ENCODE data around the gene BCL6.
"Not testable (repeated sequence)": the region's sequence is repeated elsewhere in the genome, so short reads cannot be mapped to it uniquely, and the experiment has no call there.

BCL6 gene

GRCh38 chr3:187709155-187709554, 36.1 kb downstream of the BCL6 start:
- no peak for DNase-seq

GRCh38 chr3:187708696-187709095, 36.6 kb downstream of the BCL6 start:
- DNase-seq = no peak

GRCh38 chr3:187706971-187707370, 38.3 kb downstream of the BCL6 start:
- DNase-seq = no peak

- DNase-seq = no peak
Measured at GRCh38 chr3:187705164-187705563, 40.1 kb downstream of the BCL6 start.

GRCh38 chr3:187702507-187703033, 42.7 kb downstream of the BCL6 start, which contains the start of gene RTP2:
RTP2 (minus strand) TSS chr3:187702557; CDS start chr3:187702128, 429 bp downstream.
- no peak for DNase-seq

GRCh38 chr3:187700249-187700648, 45.0 kb downstream of the BCL6 start:
- DNase-seq = no peak

- DNase-seq = no peak
Measured at GRCh38 chr3:187698499-187699399, 46.5 kb downstream of the BCL6 start.

- no peak for DNase-seq
Measured at GRCh38 chr3:187696021-187696420, 49.2 kb downstream of the BCL6 start.

- DNase-seq = no peak
Measured at GRCh38 chr3:187695449-187695848, 49.8 kb downstream of the BCL6 start.

- DNase-seq = no peak
Measured at GRCh38 chr3:187694801-187695200, 50.5 kb downstream of the BCL6 start.

GRCh38 chr3:187693431-187693830, 51.8 kb downstream of the BCL6 start:
- no peak for DNase-seq

GRCh38 chr3:187689984-187690383, 55.3 kb downstream of the BCL6 start:
- DNase-seq = no peak

GRCh38 chr3:187686621-187687273, 58.5 kb downstream of the BCL6 start:
- no peak for DNase-seq

GRCh38 chr3:187685948-187686347, 59.3 kb downstream of the BCL6 start:
- no peak for DNase-seq

- DNase-seq = no peak
Measured at GRCh38 chr3:187684880-187685279, 60.4 kb downstream of the BCL6 start.

GRCh38 chr3:187684444-187684843, 60.8 kb downstream of the BCL6 start:
- DNase-seq = no peak

GRCh38 chr3:187681756-187682155, 63.5 kb downstream of the BCL6 start:
- DNase-seq = not testable (repeated sequence)

GRCh38 chr3:187679638-187680396, 65.5 kb downstream of the BCL6 start:
- DNase-seq = peak; percentile 50 to 60

- no peak for DNase-seq
Measured at GRCh38 chr3:187678726-187679268, 66.5 kb downstream of the BCL6 start.

GRCh38 chr3:187677604-187678003, 67.7 kb downstream of the BCL6 start:
- DNase-seq = no peak

GRCh38 chr3:187673012-187673411, 72.3 kb downstream of the BCL6 start:
- no peak for DNase-seq
